Naive thymus-derived CD8-positive, alpha-beta T cell (primary cell): ENCODE data around the gene VEGFC. TPM values are rescaled to one million over a fixed set of nuclear protein-coding genes. Genes with fewer than 3 reads are reported as not detected.

ENCODE experiments used
- ATAC-seq, 2 donors: fragments of 150-1000 bp; cut with Tn5 transposase in 1 of 2; sonication (Bioruptor Pico), chemical (Tn5 transposase) in 1 of 2; 1 replicate in 1 of 2; 2 replicates in 1 of 2; pipeline ENCODE4 v1.10.0; 2021; ENCODE audit warnings: mild to moderate bottlenecking in 2 of 2, moderate library complexity in 2 of 2
- POLR2A ChIA-PET: fragments of 350-600 bp; sonication (Branson Sonifier 250); formaldehyde crosslinking; loops from one replicate; lab custom pipeline; 2021; ENCODE audit warnings: antibody characterized with exemption; lab: Charles Lee
- DNase-seq, 10 donors: peaks; one replicate each; pipeline versions ENCODE4 v3.0.0 to v3.0.0-alpha.2; 2020 to 2022
- H3K27ac Mint-ChIP-seq, 10 donors: one replicate each; pipeline ENCODE4 v1.8.0; 2020 to 2022; ENCODE audit warnings: mild to moderate bottlenecking in 10 of 10, mixed read lengths in 10 of 10, moderate library complexity in 4 of 10, inconsistent platforms in 1 of 10
- H3K27me3 Mint-ChIP-seq, 5 donors: one replicate each; pipeline ENCODE4 v1.8.0; 2021 to 2022; ENCODE audit warnings: mixed read lengths in 5 of 5
- H3K36me3 Mint-ChIP-seq, 3 donors: one replicate each; pipeline ENCODE4 v1.8.0; 2020 to 2022; ENCODE audit warnings: mixed read lengths in 3 of 3, mild to moderate bottlenecking in 2 of 3, inconsistent platforms in 1 of 3
- H3K4me1 Mint-ChIP-seq, 4 donors: one replicate each; pipeline ENCODE4 v1.8.0; 2021 to 2022; ENCODE audit warnings: mixed read lengths in 4 of 4
- H3K4me3 Mint-ChIP-seq, 10 donors: one replicate each; pipeline ENCODE4 v1.8.0; 2020 to 2022; ENCODE audit warnings: mild to moderate bottlenecking in 10 of 10, mixed read lengths in 10 of 10, moderate library complexity in 6 of 10, inconsistent platforms in 1 of 10
- H3K9me3 Mint-ChIP-seq, 9 donors: one replicate each; pipeline ENCODE4 v1.8.0; 2020 to 2022; ENCODE audit warnings: mixed read lengths in 9 of 9, mild to moderate bottlenecking in 3 of 9, inconsistent platforms in 1 of 9, moderate library complexity in 1 of 9
- polyA plus RNA-seq, 3 donors: library from polyadenylated mRNA; unstranded; fragments of 300-500 nt; fragmentation: Illumina TruSeq; gene quantifications; one replicate each; pipeline ENCODE4 v1.2.3, GENCODE V29; 2021
- total RNA-seq, 8 experiments: library from RNA in 2 of 8; stranded (reverse) in 2 of 8; gene quantifications; one replicate each; pipeline ENCODE4 v1.2.3 and lab custom pipeline; 2021 to 2026

The VEGFC gene
- total and polyA plus RNA-seq, 5 experiments from 2014 or later = not detected

DNA sequence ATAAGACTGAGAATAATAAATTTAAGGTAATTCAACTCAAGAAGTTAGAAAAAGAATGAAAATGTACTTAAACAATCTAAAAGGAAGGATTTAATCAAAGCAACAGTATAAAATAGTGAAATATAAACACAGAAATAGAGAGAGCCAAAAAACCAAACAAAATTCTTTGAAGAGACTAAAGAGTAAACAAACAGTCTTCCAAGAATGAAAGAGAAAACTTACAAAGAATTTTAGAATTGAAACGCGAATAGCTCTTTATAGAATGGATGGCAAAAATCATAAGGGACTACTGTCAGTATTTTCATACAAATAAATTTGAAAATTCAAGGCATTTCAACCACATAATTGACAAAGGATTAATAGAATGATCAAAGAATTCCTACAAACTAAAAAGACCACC lies 41.7 kb downstream of the VEGFC start:
- Mint-ChIP-seq H3K4me1 (no peaks in the 10 kb centered on the region), H3K27me3 (no peaks in the 10 kb centered on the region), H3K36me3 (no peaks in the 10 kb centered on the region), H3K4me3 (no peak overlapping the region), H3K9me3 (no peaks in the 10 kb centered on the region), H3K27ac (no peak overlapping the region)
- DNase-seq (no peak), ATAC-seq (no peak)
- POLR2A ChIA-PET = no interaction called here

DNA sequence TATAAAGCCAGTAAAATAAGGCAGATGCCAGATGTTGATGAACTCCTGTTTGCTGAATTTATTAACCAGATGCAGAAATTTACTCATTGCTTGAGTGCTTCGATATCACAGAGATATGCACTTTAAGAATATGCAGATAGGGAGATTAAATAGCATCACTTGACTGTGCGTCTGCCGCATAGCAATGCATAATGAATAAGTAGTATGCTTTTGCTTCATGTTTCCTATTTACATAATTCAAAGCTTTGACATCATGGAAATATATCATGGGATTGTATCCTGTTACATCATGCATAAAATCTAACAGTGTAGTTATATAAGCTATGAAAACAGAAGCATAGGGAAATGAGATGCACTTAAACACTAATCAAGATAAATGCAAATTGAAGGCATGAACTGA lies 45.9 kb downstream of the VEGFC start:
- DNase-seq = no peak
- H3K27ac Mint-ChIP-seq = no peak overlapping the region
- H3K36me3 Mint-ChIP-seq = no peaks in the 10 kb centered on the region
- no peak for ATAC-seq
- POLR2A ChIA-PET = no interaction called here
- H3K4me3 Mint-ChIP-seq = no peak overlapping the region
- no peaks in the 10 kb centered on the region for H3K9me3 Mint-ChIP-seq
- no peaks in the 10 kb centered on the region for H3K4me1 Mint-ChIP-seq
- H3K27me3 Mint-ChIP-seq = no peaks in the 10 kb centered on the region

DNA sequence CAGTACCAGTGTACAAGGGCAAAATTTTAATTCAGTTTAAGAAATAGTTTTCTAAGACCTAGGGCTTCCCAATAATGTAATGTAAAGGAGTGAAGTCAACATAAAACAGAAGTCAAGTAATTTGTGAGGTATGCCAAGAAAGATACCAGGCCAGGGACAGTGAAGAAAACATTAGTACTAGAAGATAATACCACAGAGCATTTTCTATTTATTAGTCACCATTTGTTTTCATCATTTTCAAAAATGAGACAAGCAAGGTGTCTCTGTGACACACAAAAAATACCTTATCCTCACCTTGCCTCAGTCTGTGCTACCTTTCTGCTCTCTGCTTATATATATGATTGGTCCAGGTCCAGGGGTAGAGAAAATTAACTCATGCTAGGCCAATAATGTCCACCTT lies 46.8 kb downstream of the VEGFC start:
- H3K27ac Mint-ChIP-seq = no peak overlapping the region
- H3K36me3 Mint-ChIP-seq = no peaks in the 10 kb centered on the region
- ATAC-seq (no peak), DNase-seq (no peak)
- H3K4me1 Mint-ChIP-seq = no peaks in the 10 kb centered on the region
- H3K27me3 Mint-ChIP-seq = no peaks in the 10 kb centered on the region
- H3K4me3 Mint-ChIP-seq = no peak overlapping the region
- POLR2A ChIA-PET = no interaction called here
- H3K9me3 Mint-ChIP-seq = no peaks in the 10 kb centered on the region

DNA sequence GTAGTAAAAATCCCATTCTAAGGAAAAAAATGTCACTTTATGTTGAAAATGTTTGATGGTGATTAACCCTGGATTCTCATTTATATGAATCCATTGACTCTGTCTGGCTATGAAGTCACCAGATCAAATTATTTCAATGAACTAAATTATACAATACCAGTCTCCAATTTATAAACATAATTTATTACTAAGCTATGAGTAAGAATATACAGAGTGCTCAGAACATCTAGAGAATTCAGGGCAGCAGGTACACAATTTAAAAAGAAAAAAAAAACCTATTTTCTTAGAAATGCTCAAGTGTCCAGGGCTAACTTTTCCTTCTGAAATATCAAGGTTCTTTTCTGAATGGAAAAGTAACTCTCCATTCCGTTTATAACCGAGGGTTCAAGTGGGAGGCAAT lies 48.6 kb downstream of the VEGFC start:
- no peaks in the 10 kb centered on the region for H3K36me3 Mint-ChIP-seq
- no peak overlapping the region for H3K4me3 Mint-ChIP-seq
- ATAC-seq (no peak), DNase-seq (no peak)
- H3K27ac Mint-ChIP-seq = no peak overlapping the region
- POLR2A ChIA-PET = no interaction called here
- no peaks in the 10 kb centered on the region for H3K27me3 Mint-ChIP-seq
- H3K4me1 Mint-ChIP-seq = no peaks in the 10 kb centered on the region
- no peaks in the 10 kb centered on the region for H3K9me3 Mint-ChIP-seq

DNA sequence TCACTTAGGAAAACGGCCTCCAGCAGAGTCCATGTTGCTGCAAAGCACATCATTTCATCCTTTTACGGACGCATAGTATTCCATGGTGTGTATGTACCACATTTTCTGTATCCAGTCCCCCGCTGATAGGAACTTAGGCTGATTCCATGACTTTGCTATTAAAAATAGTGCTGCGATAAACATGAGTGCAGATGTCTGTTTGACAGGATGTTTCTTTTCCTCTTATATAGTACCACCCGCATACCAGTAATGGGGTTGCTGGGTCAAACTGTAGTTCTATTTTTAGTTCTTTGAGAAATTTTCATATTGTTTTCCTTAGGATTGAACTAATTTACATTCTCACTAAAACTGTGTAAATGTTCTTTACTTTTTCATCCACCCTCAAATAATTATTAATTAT lies 50.5 kb downstream of the VEGFC start:
- ATAC-seq = no peak
- DNase-seq = no peak
- no peaks in the 10 kb centered on the region for H3K27me3 Mint-ChIP-seq
- H3K27ac Mint-ChIP-seq = no peak overlapping the region
- no peaks in the 10 kb centered on the region for H3K9me3 Mint-ChIP-seq
- POLR2A ChIA-PET = no interaction called here
- no peak overlapping the region for H3K4me3 Mint-ChIP-seq
- H3K4me1 Mint-ChIP-seq = no peaks in the 10 kb centered on the region
- H3K36me3 Mint-ChIP-seq = no peaks in the 10 kb centered on the region

DNA sequence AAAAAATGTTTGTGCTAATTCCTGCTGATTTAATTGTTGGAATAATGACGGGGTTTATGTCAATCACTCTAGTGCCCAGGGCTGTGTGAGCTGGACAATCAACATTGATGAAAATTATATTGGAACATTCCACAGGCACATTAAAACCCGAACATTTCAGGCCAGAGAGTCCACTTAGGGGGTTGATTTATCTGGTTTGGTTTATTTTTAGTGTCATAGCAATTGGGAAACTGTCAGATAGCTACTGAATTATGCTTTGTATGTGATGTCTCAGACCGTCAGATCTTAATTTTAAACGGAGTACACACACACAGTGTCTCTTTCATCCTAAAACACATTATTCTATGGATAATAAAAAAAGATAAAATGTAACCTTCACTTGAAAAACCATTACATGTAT lies 51.5 kb downstream of the VEGFC start:
- no peaks in the 10 kb centered on the region for H3K4me1 Mint-ChIP-seq
- ATAC-seq = no peak
- H3K9me3 Mint-ChIP-seq = no peaks in the 10 kb centered on the region
- no peak overlapping the region for H3K4me3 Mint-ChIP-seq
- H3K36me3 Mint-ChIP-seq = no peaks in the 10 kb centered on the region
- H3K27ac Mint-ChIP-seq = no peak overlapping the region
- POLR2A ChIA-PET = no interaction called here
- H3K27me3 Mint-ChIP-seq = no peaks in the 10 kb centered on the region
- no peak for DNase-seq

DNA sequence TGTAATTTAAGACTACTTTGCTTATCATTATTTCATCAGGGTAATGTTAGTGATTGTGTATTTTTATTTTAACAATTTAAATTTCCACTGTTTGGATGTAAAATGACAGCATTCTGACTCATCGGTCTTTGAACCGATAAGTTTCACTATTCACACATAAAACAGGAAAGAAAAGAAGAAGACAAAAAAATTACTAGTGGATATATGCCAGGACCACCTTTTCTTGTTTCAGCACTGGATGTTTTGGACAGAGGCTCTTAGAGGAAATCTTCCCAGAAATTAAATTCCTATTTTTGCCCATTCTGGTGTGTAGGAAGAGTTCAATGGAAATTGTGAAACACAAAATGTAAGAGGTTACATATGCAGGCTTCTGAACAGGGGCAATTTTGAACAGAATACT lies 57.4 kb downstream of the VEGFC start:
- ATAC-seq (no peak), DNase-seq (no peak)
- H3K27me3 Mint-ChIP-seq = no peaks in the 10 kb centered on the region
- POLR2A ChIA-PET = no interaction called here
- H3K4me1 Mint-ChIP-seq = no peaks in the 10 kb centered on the region
- H3K4me3 Mint-ChIP-seq = no peak overlapping the region
- peaks cover 0 to 2% (median 0%) of the 10 kb centered on the region in 9 donors for H3K9me3 Mint-ChIP-seq
- H3K36me3 Mint-ChIP-seq = no peaks in the 10 kb centered on the region
- H3K27ac Mint-ChIP-seq = no peak overlapping the region

DNA sequence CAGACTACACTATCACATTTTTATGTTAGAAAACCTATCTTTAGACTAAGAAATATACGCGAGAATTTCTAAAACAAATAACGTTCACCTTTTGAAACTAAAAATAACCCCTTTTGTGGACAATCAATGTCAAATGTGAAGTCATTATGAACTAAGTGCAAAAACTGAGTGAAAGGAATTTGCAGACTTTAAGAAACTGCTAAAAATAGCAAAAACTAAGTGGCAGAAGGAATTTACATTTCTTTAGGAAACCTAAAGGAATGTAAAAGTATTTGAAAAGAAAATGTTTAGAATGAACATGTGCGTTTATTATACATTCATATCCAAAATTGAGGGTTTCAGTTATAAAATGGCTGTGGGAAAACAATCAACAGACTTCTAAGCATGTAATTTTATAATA lies 58.3 kb downstream of the VEGFC start:
- POLR2A ChIA-PET = no interaction called here
- Mint-ChIP-seq H3K9me3 (peaks cover 0 to 2% (median 0%) of the 10 kb centered on the region in 9 donors), H3K4me1 (no peaks in the 10 kb centered on the region), H3K4me3 (no peak overlapping the region), H3K27me3 (no peaks in the 10 kb centered on the region), H3K36me3 (no peaks in the 10 kb centered on the region), H3K27ac (no peak overlapping the region)
- ATAC-seq (no peak), DNase-seq (no peak)

DNA sequence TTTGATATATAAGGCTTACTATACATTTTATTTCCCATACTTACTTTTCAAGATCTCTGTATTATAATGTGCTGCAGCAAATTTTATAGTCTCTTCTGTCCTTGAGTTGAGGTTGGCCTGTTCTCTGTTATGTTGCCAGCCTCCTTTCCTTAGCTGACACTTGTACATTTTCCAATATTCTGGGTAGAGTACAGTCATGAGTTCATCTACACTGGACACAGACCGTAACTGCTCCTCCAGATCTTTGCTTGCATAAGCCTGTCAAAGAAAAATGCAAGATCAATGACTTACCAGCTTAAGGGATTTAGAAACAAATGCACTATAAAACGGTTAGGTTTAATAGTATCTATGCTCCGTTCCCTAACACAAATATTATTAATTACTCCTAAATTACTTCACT lies 63.2 kb downstream of the VEGFC start:
- Mint-ChIP-seq H3K36me3 (no peaks in the 10 kb centered on the region), H3K27me3 (no peaks in the 10 kb centered on the region), H3K9me3 (peaks cover 0 to 4% (median 0%) of the 10 kb centered on the region in 9 donors), H3K4me3 (no peak overlapping the region), H3K27ac (no peak overlapping the region), H3K4me1 (no peaks in the 10 kb centered on the region)
- ATAC-seq (no peak), DNase-seq (no peak)
- POLR2A ChIA-PET = no interaction called here

DNA sequence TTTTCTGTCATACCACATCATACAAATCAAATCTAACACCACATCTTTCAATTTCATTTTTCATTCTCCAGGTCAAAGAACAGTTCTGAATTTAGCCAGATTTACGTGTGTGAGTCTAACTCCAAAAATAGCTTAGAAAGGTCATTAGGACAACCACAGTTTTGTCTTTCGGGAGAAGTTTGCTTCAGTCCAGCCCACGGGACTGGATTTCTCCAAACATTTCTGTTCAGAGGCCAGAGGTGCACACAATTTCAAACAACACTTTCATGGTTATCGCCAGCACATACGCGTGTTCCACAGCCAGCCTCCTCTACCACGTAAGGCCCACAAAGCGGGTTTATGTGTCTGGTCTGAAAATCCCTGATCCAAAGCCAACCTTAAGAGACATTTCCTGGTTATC lies 65.9 kb downstream of the VEGFC start:
- Mint-ChIP-seq H3K4me3 (no peak overlapping the region), H3K36me3 (no peaks in the 10 kb centered on the region), H3K27me3 (no peaks in the 10 kb centered on the region), H3K9me3 (peaks cover 0 to 4% (median 0%) of the 10 kb centered on the region in 9 donors), H3K27ac (no peak overlapping the region), H3K4me1 (no peaks in the 10 kb centered on the region)
- no peak for ATAC-seq
- POLR2A ChIA-PET = no interaction called here
- DNase-seq = no peak

DNA sequence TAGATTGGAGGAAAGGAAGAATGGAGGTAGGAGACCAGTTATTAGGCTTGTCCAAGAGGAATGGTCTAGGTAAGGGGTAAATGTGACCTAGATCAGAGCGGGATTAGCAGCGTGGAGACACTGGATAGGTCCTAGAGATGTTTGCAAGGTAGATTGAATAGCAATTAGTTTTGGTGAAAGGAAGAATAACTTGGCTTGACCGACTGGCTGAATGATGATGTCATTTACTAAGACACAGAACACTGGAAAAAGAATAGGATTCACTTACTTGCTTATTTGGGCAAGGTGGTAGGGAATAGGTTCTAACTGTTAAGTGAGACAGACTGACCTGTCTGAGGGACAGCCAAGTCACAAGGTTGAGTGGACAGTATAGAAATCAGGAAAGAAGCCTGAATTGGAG lies 71.3 kb downstream of the VEGFC start:
- DNase-seq (no peak), ATAC-seq (no peak)
- no peak overlapping the region for H3K27ac Mint-ChIP-seq
- H3K4me3 Mint-ChIP-seq = no peak overlapping the region
- no peaks in the 10 kb centered on the region for H3K27me3 Mint-ChIP-seq
- peaks cover 0 to 3% (median 0%) of the 10 kb centered on the region in 9 donors for H3K9me3 Mint-ChIP-seq
- POLR2A ChIA-PET = no interaction called here
- no peaks in the 10 kb centered on the region for H3K36me3 Mint-ChIP-seq
- H3K4me1 Mint-ChIP-seq = no peaks in the 10 kb centered on the region

DNA sequence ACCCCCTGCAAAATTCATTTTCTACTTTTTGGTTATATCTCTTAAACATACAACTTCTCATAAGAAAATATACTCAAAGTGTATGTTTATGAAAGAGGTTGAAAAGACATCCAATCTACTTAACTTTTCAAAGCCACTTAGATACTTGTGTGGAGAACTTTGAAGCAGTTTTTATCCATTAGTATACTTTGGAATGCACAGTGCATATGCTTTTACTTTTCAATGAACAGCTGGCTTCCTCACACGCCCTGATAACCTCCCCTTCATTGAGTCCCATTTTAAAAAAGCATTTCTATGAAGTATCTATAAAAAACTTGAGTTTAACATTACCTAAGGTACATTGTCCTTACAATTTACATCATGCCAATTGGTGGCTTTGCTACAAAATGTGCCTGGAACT lies 73.8 kb downstream of the VEGFC start:
- POLR2A ChIA-PET = no interaction called here
- Mint-ChIP-seq H3K36me3 (no peaks in the 10 kb centered on the region), H3K9me3 (peaks cover 0 to 3% (median 0%) of the 10 kb centered on the region in 9 donors), H3K4me3 (no peak overlapping the region), H3K4me1 (no peaks in the 10 kb centered on the region), H3K27me3 (no peaks in the 10 kb centered on the region), H3K27ac (no peak overlapping the region)
- ATAC-seq (no peak), DNase-seq (no peak)

DNA sequence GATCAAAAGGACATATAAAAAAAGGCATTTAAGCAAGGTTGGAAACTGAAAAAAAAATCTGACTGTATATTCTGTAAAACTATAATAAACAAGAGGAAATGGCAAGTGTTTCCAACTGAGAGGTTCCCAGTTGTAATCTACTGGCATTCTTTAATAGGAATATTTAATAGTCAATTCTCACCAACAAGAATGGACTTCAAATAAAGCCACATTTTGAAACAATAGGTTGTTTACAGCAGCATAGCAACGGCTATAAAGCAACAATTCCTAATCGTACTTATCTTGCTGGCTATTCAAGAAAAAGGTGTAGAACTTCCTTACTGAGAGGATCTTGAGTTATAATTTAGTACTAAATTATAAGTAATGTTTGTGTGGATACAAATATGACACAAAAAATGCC lies 75.5 kb downstream of the VEGFC start:
- DNase-seq (no peak), ATAC-seq (no peak)
- no peak overlapping the region for H3K27ac Mint-ChIP-seq
- POLR2A ChIA-PET = no interaction called here
- peaks cover 0 to 4% (median 0%) of the 10 kb centered on the region in 5 donors for H3K27me3 Mint-ChIP-seq
- no peak overlapping the region for H3K4me3 Mint-ChIP-seq
- H3K4me1 Mint-ChIP-seq = no peaks in the 10 kb centered on the region
- H3K36me3 Mint-ChIP-seq = no peaks in the 10 kb centered on the region
- H3K9me3 Mint-ChIP-seq = peaks cover 0 to 9% (median 0%) of the 10 kb centered on the region in 9 donors

DNA sequence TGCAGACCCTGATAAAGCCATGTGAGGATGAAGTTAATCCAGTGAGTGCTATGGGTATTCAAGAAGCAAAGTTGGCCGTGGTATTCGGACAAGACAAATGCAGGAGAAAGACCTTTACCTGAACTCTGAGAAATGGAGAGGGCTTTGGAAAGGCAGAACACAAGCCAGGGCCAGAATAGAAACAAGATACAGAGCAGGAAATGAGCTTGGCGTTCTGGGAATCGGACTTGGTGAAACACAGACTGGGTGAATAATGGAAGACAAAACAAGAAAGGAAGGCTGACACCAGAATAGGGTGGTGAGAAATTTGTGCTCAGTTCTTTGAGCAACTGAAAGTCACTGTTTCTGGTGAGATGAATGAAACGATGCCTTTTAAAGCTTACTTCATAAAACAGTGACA lies 83.3 kb downstream of the VEGFC start:
- Mint-ChIP-seq H3K27me3 (peaks cover 0 to 4% (median 0%) of the 10 kb centered on the region in 5 donors), H3K4me3 (no peak overlapping the region), H3K27ac (no peak overlapping the region), H3K9me3 (peaks cover 0 to 9% (median 0%) of the 10 kb centered on the region in 9 donors), H3K4me1 (no peaks in the 10 kb centered on the region), H3K36me3 (no peaks in the 10 kb centered on the region)
- no peak for ATAC-seq
- POLR2A ChIA-PET = no interaction called here
- DNase-seq = no peak
